Endometrium (tissue), 2 donors: ENCODE measurements around the gene OSBPL10.
"Not testable (repeated sequence)": the region's sequence is repeated elsewhere in the genome, so short reads cannot be mapped to it uniquely, and the experiment has no call there.

ENCODE experiments used
- FAIRE-seq: peaks from 2 replicates; lab custom pipeline; 2012; peaks lifted over from hg19 to GRCh38; lab: Jason Lieb, UNC
- donor health status: control.
- donor health status: control.

OSBPL10 gene

DNA sequence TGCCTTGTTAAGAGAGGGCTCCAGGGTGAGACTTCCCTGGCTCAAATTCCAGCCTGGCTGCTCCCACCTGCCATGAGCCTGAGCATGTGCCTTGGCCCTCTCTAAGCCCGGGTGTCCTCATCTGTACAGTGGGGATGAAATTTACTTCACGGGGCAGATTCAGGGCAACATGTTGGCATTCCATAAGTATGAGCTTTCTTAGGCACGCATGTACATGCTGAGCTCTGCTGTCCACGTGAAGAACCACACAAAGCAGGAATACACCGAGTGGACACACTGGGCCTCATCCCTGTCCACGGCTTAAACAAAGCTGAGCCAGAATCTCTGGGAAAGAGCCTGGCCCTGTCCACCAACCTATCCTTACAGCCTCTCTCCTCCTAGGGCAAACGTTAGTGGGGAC lies 167.4 kb downstream of the OSBPL10 start:
- no peak for FAIRE-seq

DNA sequence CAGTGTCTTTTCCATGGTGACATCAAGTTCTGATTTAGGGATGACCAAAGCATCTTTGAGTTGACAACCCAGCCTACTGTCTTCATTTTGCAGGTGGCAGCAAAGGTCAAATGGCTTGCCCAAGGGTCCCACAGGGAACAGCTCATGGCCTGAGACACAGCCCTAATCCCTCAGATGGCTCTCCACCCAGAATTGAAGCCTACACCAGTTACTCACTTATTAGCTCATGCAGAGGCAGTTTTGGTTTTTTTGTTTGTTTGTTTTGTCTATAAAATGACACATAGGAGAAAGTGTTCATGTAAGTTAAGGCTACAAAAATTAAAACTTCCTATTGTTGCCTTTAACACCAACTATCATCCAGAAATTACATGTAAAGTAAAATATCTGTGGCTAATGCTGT lies 167.9 kb downstream of the OSBPL10 start:
- FAIRE-seq: no peak

DNA sequence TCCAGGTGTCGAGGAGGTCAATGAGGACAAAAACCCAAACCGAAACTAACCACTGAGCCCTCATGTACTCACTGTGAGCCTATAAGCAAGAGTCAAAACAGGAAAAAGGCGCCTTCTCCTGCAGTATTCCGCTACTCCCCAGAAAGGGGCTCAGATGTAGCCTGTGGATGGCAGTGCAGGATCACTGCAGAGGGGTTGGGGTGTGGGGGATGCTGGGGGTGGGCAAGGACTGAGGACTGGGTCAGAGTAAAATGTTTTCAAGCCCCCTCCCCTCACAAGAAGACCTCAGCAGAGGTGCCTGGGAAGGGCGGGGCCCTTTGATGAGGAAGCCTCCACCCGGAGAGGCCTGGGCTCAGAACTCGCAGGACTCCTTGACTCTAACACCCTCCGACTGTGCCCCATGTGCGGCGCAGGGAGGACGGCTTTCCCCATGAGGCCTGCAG lies 170.1 kb downstream of the OSBPL10 start:
- no peak for FAIRE-seq

GRCh38 chr3:31808143-31808720 lies 172.8 kb downstream of the OSBPL10 start:
- no peak for FAIRE-seq

DNA sequence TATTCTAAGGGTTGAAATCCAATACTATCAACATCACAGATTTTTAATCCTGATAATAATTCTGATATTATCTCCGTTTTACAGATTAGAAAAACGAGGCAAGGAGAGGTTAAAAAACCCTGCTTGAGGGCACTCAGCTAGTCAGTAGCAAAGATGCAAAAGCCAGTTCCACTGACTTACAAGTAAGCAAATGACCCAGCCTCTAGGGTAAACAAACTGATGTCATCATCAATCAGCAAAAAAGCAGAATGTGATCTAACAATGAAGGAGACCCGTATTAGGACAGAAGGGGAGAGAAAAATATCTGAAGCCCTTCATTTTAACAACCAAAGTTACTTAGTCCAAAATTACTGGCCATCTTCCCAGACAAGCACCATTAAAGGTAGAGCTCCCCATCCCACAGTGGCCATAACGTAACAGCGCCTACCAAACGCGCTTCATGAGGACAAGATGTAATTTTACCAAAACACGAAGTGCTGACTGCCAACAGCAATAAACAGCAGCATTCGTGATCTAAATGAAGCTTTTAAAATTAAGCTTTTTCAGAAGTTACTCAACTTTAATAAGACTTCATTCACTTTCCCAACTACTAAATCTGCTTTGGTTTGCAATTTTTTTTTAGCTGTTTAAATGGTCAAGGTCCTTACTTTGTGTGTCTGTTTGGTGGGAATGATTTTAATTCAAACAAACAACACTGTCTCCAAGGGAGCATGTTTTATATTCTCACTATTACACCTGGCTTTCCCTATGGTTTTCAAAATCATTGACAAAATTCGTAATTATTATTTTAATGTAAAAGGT lies 176.6 kb downstream of the OSBPL10 start:
- peak; percentile 57 for FAIRE-seq

- FAIRE-seq: no peak
Measured at GRCh38 chr3:31802981-31803740, 177.9 kb downstream of the OSBPL10 start.

DNA sequence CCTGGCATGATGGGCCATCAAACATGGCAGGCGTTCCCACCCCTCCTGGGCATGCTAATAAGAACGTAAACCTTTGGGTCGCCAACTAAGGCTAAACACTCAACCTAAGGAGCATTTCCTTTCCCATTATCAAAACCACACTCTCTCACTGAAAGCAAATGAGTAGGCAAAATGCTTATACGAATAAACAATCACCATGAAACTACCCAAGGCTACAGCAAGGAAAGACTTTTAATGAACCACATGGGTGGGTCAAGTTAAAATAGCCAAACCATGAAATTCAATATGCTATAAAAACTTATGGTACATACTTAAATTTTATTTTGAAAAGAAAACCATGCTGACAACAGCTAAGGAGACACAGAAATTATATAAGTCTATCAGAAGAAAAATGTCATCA lies 180.6 kb downstream of the OSBPL10 start:
- FAIRE-seq: no peak

- no peak for FAIRE-seq
Measured at GRCh38 chr3:31798840-31799239, 182.2 kb downstream of the OSBPL10 start.

DNA sequence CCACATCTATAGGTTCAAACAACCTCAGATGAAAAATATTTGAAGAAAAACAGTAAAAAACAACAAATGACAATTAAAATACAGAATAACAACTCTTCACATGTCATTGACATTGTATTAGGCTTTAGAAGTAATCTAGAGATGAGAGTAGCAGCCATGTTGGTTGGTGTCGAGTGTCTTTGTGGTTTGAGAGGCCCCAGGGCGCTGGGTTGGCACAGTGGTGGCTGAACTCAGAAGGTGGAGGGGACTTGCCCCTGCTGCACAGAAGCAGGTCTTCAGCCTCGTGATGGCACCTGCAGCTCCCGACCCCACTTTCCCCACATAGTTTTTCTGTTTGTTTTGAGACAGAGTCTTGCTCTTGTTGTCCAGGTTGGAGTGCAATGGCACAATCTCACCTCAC lies 187.2 kb downstream of the OSBPL10 start:
- FAIRE-seq: no peak

- FAIRE-seq: no peak
Measured at GRCh38 chr3:31791090-31791430, 190.0 kb downstream of the OSBPL10 start.

DNA sequence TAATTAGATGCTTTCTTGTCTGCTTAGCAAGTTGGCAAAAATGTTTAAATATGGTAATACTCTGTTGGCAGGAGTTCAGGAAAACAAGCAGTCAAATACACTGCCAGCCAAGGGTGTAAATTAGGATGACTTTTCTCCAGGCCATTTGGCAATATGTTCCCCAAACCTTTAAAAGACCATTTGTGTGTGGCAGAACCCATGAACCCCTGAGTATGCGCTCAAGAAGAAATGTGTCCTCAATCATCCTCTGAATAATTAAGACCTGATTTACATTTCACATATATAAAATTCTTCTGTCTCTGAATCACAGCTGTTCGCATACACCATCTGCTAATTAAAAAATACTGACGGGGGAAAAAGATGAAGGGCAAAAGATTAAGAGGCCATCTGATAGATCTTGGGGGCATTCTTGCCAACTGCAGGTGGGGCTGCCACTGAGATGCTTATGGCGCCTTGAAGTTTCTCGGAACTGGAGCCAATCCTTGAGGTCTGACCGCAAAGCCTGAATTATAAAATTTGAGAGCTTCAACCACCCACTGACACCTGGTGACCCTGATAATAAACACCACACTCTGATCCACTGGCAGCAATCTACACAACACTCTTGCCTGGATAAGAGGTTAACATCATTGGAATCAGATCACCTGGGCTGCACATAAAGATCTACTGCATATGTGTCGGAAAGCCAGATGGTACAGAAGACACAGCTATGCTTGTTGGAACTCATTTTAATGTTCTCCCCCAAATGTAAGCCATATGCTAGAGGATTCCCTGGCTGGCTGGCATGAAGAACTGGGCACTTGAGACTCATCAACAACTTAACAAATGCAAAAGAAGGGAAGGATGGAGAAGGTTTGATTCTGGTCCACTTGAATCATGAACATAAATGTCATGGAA lies 190.6 kb downstream of the OSBPL10 start:
- no peak for FAIRE-seq

GRCh38 chr3:31789429-31789828 lies 191.6 kb downstream of the OSBPL10 start:
- FAIRE-seq: no peak

DNA sequence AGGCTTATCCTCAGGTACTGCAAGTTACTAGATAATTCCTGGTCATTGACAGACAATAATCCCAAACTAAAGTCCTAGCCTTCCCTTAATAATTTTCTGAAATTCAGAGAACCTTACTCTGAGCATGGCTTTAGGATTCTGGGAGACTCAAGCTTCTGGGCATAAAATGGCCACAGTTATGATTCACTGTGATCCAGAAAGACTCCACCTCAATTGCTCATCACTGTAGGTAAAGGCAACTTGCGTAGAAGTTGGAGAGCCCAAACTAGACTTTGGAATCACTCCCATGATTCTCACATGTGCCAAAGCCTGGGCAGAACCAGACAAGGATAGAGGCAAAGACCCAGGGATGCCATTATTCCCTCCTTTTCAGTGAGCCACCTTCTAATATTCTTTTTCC lies 195.3 kb downstream of the OSBPL10 start:
- no peak for FAIRE-seq

- no peak for FAIRE-seq
Measured at GRCh38 chr3:31785286-31785685, 195.8 kb downstream of the OSBPL10 start.

GRCh38 chr3:31783851-31784250 lies 197.2 kb downstream of the OSBPL10 start:
- FAIRE-seq: not testable (repeated sequence)

DNA sequence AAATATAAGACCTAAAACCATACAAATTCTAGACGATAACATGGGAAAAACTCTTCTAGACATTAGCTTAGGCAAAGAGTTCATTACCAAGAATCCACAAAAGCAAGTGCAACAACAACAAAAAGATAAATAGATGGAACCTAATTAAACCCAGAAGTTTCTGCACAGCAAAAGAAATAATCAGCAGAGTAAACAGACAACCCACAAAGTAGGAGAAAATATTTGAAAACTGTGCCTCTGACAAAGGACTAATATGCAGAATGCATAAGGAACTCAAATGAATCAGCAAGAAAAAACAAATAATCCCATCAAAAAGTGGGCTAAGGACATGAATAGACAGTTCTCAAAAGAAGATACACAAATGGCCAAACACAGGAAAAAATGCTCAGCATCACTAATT lies 198.8 kb downstream of the OSBPL10 start:
- not testable (repeated sequence) for FAIRE-seq

GRCh38 chr3:31779514-31779913 lies 201.5 kb downstream of the OSBPL10 start:
- no peak for FAIRE-seq

DNA sequence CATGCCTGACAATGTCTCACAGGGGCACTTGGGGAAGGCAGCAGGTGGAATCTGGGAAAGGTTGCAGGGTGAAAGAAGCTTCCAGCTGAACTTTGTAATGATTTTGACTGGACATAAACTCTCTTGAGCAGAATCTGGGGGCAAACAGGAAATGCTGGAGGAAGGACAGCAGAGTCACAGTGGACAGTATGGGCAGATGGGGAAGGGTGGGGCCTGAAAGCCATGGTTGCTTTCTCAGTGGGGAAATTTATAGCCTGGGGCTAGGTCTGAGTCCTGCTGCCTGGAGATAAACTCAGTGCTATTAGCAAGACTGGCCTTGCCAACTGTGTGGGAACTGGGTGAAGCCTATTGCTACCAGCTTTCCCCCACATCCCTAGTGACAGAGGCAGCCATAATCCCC lies 203.2 kb downstream of the OSBPL10 start:
- FAIRE-seq: no peak

DNA sequence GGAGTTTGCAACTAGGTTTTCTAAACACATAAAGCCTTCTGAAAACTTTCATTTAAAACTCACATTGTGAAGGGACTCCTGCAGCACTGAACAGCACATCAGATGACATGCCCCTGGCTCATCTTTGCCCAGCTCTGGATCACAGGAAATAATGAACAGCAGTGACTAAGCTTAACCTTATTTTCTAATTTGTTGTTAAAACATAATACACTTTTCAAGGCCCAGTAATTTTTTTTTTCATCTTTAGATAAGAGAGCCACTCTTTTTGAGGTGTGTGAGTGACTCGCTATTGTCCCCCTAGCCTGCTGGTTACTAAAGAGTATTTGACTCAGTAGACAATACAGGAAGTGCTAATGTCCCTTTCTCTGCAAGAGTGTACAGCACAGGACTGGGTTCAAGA lies 204.0 kb downstream of the OSBPL10 start:
- FAIRE-seq: no peak

- no peak for FAIRE-seq
Measured at GRCh38 chr3:31776016-31776415, 205.0 kb downstream of the OSBPL10 start.

DNA sequence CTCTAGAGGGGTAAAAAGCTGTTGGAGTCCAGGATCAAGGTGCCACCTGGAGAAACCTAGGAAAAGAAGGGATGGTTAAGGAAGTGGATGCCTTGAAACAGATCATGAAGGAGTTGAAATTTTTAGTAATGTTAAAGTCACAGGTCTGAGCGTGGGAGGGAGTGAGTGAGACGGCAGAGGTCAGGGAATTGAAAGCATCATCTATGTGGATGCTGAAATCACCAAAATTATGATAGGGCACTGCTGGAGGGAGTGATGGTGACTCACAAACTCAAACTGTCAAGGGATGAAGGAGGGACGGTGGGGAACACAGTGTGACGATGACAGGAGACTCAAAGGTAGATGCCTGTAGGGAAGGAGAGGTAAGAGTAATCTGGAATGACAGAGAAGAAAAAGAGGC lies 205.7 kb downstream of the OSBPL10 start:
- no peak for FAIRE-seq

DNA sequence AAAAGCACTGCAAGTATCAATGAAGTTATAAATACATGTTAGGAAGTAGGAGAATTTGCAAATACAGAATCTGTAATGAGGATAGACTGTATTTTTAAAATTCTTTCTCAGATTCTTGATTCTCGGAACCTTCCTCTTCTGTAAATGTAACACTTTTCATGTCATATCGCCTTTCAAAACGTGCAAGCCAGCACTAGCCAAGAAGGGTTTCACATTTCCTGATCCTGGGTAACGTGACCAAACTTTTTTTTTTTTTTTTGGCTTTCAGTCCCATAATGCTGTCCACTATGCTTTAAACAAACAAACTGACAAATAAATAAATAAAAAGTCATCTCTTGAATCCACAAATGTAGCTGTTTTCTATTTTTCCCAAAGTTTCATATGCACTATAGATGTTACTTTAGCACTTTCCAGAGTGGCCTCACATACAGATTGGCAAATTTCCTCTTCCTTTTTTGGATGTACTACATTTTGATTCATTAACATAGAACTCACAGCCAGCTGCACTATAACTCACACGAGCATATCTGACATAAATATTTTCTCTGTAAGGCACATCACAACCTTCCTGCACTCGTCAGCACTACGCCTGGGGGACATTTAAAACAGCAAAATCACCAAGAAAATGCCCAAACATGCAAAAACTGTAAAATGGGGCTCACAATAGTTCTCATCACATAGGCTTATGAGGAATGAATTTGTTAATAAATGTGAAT lies 208.1 kb downstream of the OSBPL10 start:
- no peak for FAIRE-seq
